HepG2 (cell line): ENCODE measurements around the gene FAM229B. TPM values are rescaled to one million over a fixed set of nuclear protein-coding genes. Genes with fewer than 3 reads are reported as not detected.

Experiments
- ARNT2 ChIP-seq: sonication (generic); formaldehyde crosslinking; IDR thresholded peaks from 2 replicates; pipeline ENCODE4 v1.8.0; 2022; ENCODE audit warnings: mild to moderate bottlenecking, low read depth, missing genetic modification reagents, moderate library complexity
- CBX1 ChIP-seq: IDR thresholded peaks from one replicate; pipeline ENCODE4 v1.6.1; 2016; ENCODE audit warnings: antibody characterized with exemption, low read depth
- CEBPB ChIP-seq: IDR thresholded peaks from 2 replicates; pipeline ENCODE4 v1.6.1; 2011; ENCODE audit warnings: low read depth, low read length, improper control_type of control experiment, borderline replicate concordance
- CHCHD3 ChIP-seq: sonication (generic); formaldehyde crosslinking; IDR thresholded peaks from 2 replicates; pipeline ENCODE4 v1.8.0; 2022; ENCODE audit warnings: mild to moderate bottlenecking, missing genetic modification reagents, moderate library complexity
- FOXM1 ChIP-seq: sonication (generic); formaldehyde crosslinking; IDR thresholded peaks from 2 replicates; pipeline ENCODE4 v1.5.0; 2020; ENCODE audit warnings: missing genetic modification reagents
- GATAD2A ChIP-seq: IDR thresholded peaks from 2 replicates; pipeline ENCODE4 v1.6.1; 2016
- GZF1 ChIP-seq: sonication (generic); formaldehyde crosslinking; IDR thresholded peaks from 2 replicates; pipeline ENCODE4 v1.5.1; 2020; ENCODE audit warnings: mild to moderate bottlenecking, missing genetic modification reagents
- HNRNPH1 ChIP-seq: fragments of 200-400 bp; formaldehyde crosslinking; optimal IDR thresholded peaks from 2 replicates; pipeline ENCODE3; 2017; ENCODE audit warnings: mild to moderate bottlenecking, low read depth, low read length
- MBD4 ChIP-seq: IDR thresholded peaks from 2 replicates; pipeline ENCODE4 v1.6.1; 2012; ENCODE audit warnings: low read length, inconsistent platforms, borderline replicate concordance
- MED1 ChIP-seq: sonication (generic); formaldehyde crosslinking; IDR thresholded peaks from 2 replicates; pipeline ENCODE4 v1.4.0; 2020; ENCODE audit warnings: missing genetic modification reagents
- NFKBIZ ChIP-seq: IDR thresholded peaks from 2 replicates; pipeline ENCODE4 v1.6.1; 2018; ENCODE audit warnings: missing genetic modification reagents, missing compliant biosample characterization
- NONO ChIP-seq, 2 experiments: fragments of 450-650 bp in 1 of 2; sonication (generic) in 1 of 2; formaldehyde crosslinking in 1 of 2; IDR thresholded peaks in 1 of 2; conservative IDR thresholded peaks in 1 of 2; 2 replicates each; pipeline versions ENCODE4 v1.6.1 to v1.8.0; 2017 to 2022; ENCODE audit warnings: mild to moderate bottlenecking in 1 of 2, missing genetic modification reagents in 1 of 2, moderate library complexity in 1 of 2
- SP140L ChIP-seq: sonication (generic); formaldehyde crosslinking; IDR thresholded peaks from 2 replicates; pipeline ENCODE4 v1.4.0; 2020; ENCODE audit warnings: missing genetic modification reagents, borderline replicate concordance
- SRSF9 ChIP-seq: fragments of 200-400 bp; formaldehyde crosslinking; IDR thresholded peaks from 2 replicates; pipeline ENCODE4 v1.6.1; 2018; ENCODE audit warnings: borderline replicate concordance, mild to moderate bottlenecking, low read depth, low read length; ENCODE audit not compliant: insufficient read depth, poor library complexity, severe bottlenecking
- THRA ChIP-seq: sonication (generic); formaldehyde crosslinking; IDR thresholded peaks from 2 replicates; pipeline ENCODE4 v1.4.0; 2020; ENCODE audit warnings: missing genetic modification reagents, borderline replicate concordance
- ZBTB7A ChIP-seq: sonication (generic); formaldehyde crosslinking; IDR thresholded peaks from 2 replicates; pipeline ENCODE4 v1.8.0; 2022; ENCODE audit warnings: mild to moderate bottlenecking, missing genetic modification reagents
- ZNF160 ChIP-seq: sonication (generic); formaldehyde crosslinking; IDR thresholded peaks from 2 replicates; pipeline ENCODE4 v1.8.0; 2022; ENCODE audit warnings: mild to moderate bottlenecking, inconsistent platforms, missing genetic modification reagents
- ZNF891 ChIP-seq: sonication (generic); formaldehyde crosslinking; IDR thresholded peaks from 2 replicates; pipeline ENCODE4 v1.5.0; 2020; ENCODE audit warnings: mild to moderate bottlenecking, missing genetic modification reagents
- ZSCAN30 ChIP-seq: sonication (generic); formaldehyde crosslinking; IDR thresholded peaks from 2 replicates; pipeline ENCODE4 v1.5.0; 2020; ENCODE audit warnings: mild to moderate bottlenecking, missing genetic modification reagents
- polyA plus RNA-seq, 8 experiments: library from polyadenylated mRNA; depleted of rRNA in 3 of 8; stranded (reverse) in 7 of 8; unstranded in 1 of 8; fragments of >200 nt; fragmentation: Illumina TruSeq in 4 of 8; extraction: Trizol in 4 of 8; gene quantifications; 2 replicates each; pipeline versions ENCODE4 v1.2.1 to v1.2.3, GENCODE V29; 2011 to 2016; ENCODE audit warnings: low read depth in 4 of 8, missing spikeins in 1 of 8, mixed read lengths in 1 of 8; ENCODE audit not compliant: insufficient read depth in 1 of 8
- total RNA-seq, 5 experiments: library from RNA; depleted of rRNA; stranded (reverse); fragments of >200 nt; fragmentation: Illumina TruSeq; extraction: Trizol; gene quantifications; 2 replicates each; pipeline ENCODE4 v1.2.3, GENCODE V29; 2016; ENCODE audit warnings: low read depth in 1 of 5
- TF ChIP-seq, protein P1 (sequence below): IDR thresholded peaks from 2 replicates; pipeline ENCODE4 v1.6.1; 2016; ENCODE audit warnings: mild to moderate bottlenecking, missing biosample characterization, missing genetic modification reagents

FAM229B gene
- total and polyA plus RNA-seq, 2 of the 13 experiments (the other 11 are each of a cell fraction or from before 2014, with no cell fraction given): 11.3 to 19.5 TPM

DNA sequence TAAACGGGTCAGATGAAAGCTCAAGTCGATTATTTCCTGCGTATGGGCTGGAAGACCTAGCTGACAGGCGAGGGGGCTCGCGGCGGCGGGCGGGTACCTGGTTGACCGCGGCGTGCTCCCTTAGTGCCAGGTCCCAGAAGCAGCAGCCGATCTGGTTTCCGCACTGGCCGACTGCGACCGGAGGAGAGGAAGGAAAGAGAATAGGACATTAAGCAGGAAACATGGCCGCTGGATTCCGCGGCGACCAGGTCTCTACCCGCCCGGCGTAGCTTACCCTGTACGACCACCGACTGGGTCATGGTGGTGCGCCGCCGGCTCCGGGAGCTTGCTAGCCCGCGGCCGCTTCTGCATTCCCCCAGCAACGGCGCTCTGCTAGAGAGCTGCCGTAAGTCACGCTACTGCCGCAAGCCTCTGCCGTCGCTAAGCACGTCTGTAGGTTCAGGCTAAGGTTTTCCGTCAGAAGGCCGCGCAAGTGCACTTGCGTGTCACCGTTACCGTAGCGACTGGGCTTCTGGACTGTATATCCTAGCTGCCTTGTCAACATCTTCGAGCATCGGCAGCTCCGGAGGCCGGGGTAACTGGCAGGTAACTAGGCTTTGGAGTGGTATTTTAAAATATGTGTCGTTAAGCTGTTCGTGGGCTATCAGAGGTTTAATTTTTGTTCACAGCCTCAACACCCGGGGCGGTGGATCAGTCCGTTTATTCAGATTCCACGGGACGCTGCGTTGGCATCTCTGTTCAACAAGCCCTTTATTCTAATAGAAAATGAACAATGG, at the start of gene FAM229B, which contains the start of gene TUBE1 (continued):
- TF ChIP-seq GZF1 (CRISPR knock-in tag) (peak; percentile 85; the same call in 1 of the 2 replicates), ZNF891 (CRISPR knock-in tag) (peak; percentile 78; the same call in 1 of the 2 replicates), HNRNPH1 (peak; percentile 95), THRA (CRISPR knock-in tag) (no peak), FOXM1 (no peak), CHCHD3 (CRISPR knock-in tag) (no peak), ZBTB7A (CRISPR knock-in tag) (peak; percentile 69; the same call in 1 of the 2 replicates), ZSCAN30 (CRISPR knock-in tag) (0 out of 2 replicates have a peak, but pooled peaks have one; percentile 24), MBD4 (no peak), NONO (IDR thresholded peaks at IDR 0.05) (no peak), NONO (CRISPR knock-in tag; conservative IDR thresholded peaks at IDR 0.05) (peak; percentile 86), NFKBIZ (CRISPR knock-in tag) (peak; percentile 81; the same call in 1 of the 2 replicates), MED1 (CRISPR knock-in tag) (peak; percentile 54), SP140L (CRISPR knock-in tag) (no peak), CEBPB (no peak), SRSF9 (no peak), ZNF160 (CRISPR knock-in tag) (0 out of 2 replicates have a peak, but pooled peaks have one; percentile 53), CBX1 (no peak), GATAD2A (CRISPR knock-in tag) (no peak; the same call in 1 of the 2 replicates), ARNT2 (CRISPR knock-in tag) (peak; percentile 33; the same call in 1 of the 2 replicates)
- TF ChIP-seq, protein P1, sequence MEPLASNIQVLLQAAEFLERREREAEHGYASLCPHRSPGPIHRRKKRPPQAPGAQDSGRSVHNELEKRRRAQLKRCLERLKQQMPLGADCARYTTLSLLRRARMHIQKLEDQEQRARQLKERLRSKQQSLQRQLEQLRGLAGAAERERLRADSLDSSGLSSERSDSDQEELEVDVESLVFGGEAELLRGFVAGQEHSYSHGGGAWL (CRISPR knock-in tag): peak; percentile 81; the same call in 1 of the 2 replicates
